ENCODE results near the gene TCERG1.

Gene TCERG1

GRCh38 chr5:146539973-146540372, 92.8 kb downstream of the TCERG1 start:
- Histone ChIP-seq H3K36me3 (no peaks in the 10 kb centered on the region), H3K27me3 (no peaks in the 10 kb centered on the region), H3K9me3 (no peaks in the 10 kb centered on the region), H3K4me3 (ENCODE audit: low read depth in 1 of 2, low read length in 1 of 2) (no peak overlapping the region), H3K4me1 (ENCODE audit: control insufficient read depth in 1 of 2, insufficient read depth in 1 of 2, low read depth in 1 of 2, low read length in 1 of 2) (no peaks in the 10 kb centered on the region), H3K27ac (no peak overlapping the region)
- no peak for TF ChIP-seq CTCF (IDR thresholded peaks at IDR 0.05)

DNA sequence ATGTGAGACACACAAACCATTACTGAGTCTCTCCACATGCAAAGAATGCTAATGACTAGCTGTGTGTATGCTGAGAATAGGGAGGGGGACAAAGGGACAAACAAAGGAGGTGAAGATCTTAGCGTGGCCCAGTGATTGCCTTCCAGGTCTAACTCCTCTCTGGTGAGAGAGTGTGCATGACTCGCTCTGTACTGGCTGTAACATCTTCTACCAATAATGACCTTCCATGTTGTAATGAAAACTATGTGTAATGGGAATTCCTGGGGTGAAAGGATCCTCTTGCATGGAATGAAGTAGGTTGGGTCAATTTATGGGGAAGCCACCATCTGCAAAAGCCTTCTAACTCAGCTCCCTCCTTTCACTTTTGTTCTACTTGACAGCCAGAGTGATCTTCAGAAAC, 93.3 kb downstream of the TCERG1 start:
- no peaks in the 10 kb centered on the region for H3K9me3 ChIP-seq
- H3K4me1 ChIP-seq (ENCODE audit: control insufficient read depth in 1 of 2, insufficient read depth in 1 of 2, low read depth in 1 of 2, low read length in 1 of 2) = no peaks in the 10 kb centered on the region
- no peaks in the 10 kb centered on the region for H3K36me3 ChIP-seq
- no peak overlapping the region for H3K4me3 ChIP-seq (ENCODE audit: low read depth in 1 of 2, low read length in 1 of 2)
- H3K27me3 ChIP-seq = peaks cover 1% of the 10 kb centered on the region
- no peak for TF ChIP-seq CTCF (IDR thresholded peaks at IDR 0.05)
- H3K27ac ChIP-seq = no peak overlapping the region

DNA sequence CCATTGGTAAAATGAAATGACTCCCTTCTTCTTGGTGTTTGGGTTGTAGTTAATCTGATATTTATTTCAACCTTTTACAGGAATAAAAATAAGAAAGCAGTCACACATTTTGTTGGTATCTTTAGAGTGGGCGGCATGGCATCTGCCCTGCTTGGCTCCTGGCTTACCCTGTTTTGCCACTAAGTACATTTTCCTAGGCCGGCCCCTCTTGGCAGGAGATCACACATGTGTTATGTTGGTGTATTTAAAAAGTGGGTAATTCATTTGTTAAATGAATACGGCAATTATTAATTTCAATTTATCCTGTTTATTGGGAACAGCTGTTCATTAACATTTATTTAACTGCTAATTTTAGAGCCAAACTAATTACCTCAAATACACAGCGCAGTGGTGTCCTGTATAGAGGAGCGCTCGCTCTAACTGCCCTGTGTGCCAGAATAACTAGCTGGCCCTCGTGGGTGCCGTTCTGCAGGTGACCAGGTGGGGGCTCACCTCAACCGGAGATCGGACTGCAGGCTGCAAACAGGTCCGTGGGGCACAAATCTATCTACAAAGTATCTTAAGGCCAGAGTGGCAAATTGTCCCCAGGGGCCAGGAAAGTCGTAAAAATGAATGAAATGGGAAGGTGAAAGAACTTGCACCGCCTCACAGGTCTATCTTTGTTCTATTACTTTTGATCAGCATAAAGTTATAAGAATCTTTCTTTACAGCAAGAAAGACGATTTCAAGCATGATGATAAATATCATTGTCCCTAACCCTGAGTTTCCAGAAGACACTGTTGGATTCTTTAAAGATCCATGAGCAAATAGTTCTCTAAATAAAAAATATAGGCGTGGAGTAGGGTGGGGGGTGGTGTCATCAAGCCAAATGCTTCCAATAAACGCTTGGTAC, 95.1 kb downstream of the TCERG1 start:
- H3K36me3 ChIP-seq = no peaks in the 10 kb centered on the region
- H3K27me3 ChIP-seq = peaks cover 6% of the 10 kb centered on the region
- no peak for TF ChIP-seq CTCF (IDR thresholded peaks at IDR 0.05)
- no peaks in the 10 kb centered on the region for H3K9me3 ChIP-seq
- no peak overlapping the region for H3K27ac ChIP-seq
- H3K4me3 ChIP-seq (ENCODE audit: low read depth in 1 of 2, low read length in 1 of 2) = no peak overlapping the region
- no peaks in the 10 kb centered on the region for H3K4me1 ChIP-seq (ENCODE audit: control insufficient read depth in 1 of 2, insufficient read depth in 1 of 2, low read depth in 1 of 2, low read length in 1 of 2)

DNA sequence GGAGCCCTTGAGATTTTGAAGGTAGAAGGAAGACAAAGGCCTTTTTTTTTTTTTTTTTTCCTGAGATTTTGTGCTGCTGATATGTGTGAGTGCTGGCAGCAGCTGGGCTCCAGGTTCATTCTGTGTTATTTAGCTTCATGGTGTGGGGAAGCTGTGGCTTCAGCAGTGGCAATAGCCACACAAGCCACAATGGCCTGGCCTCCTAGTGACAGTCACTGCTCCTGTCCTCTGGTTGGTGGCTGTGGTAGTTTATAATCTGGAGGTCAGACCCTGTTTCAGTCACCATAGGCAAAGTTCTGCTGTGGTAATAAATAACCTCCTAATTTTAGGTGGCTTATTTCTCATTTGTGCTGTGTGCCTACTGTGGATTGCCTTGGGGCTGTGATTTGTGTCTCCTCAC, 97.1 kb downstream of the TCERG1 start:
- peaks cover 6% of the 10 kb centered on the region for H3K27me3 ChIP-seq
- no peak overlapping the region for H3K27ac ChIP-seq
- no peaks in the 10 kb centered on the region for H3K4me1 ChIP-seq (ENCODE audit: control insufficient read depth in 1 of 2, insufficient read depth in 1 of 2, low read depth in 1 of 2, low read length in 1 of 2)
- no peaks in the 10 kb centered on the region for H3K36me3 ChIP-seq
- H3K4me3 ChIP-seq (ENCODE audit: low read depth in 1 of 2, low read length in 1 of 2) = no peak overlapping the region
- TF ChIP-seq CTCF (IDR thresholded peaks at IDR 0.05) = no peak
- H3K9me3 ChIP-seq = no peaks in the 10 kb centered on the region

- Histone ChIP-seq H3K36me3 (no peaks in the 10 kb centered on the region), H3K4me3 (ENCODE audit: low read depth in 1 of 2, low read length in 1 of 2) (no peak overlapping the region), H3K9me3 (no peaks in the 10 kb centered on the region), H3K27ac (no peak overlapping the region), H3K4me1 (ENCODE audit: control insufficient read depth in 1 of 2, insufficient read depth in 1 of 2, low read depth in 1 of 2, low read length in 1 of 2) (no peaks in the 10 kb centered on the region), H3K27me3 (peaks cover 17% of the 10 kb centered on the region)
- TF ChIP-seq CTCF (IDR thresholded peaks at IDR 0.05) = no peak
These were observed 101.8 kb downstream of the TCERG1 start for GRCh38 chr5:146548781-146549449.
